WERI-Rb-1 (cell line): ENCODE measurements around the gene SLC29A3.
A peak's percentile ranks its signal among the peaks of the same experiment; 100 is the strongest.

Experiments used
- DNase-seq: peaks from one replicate; pipeline ENCODE4 v3.0.0-alpha.2; 2020
- H3K27ac ChIP-seq: fragments of 250-450 bp; sonication (Bioruptor Pico); 2 replicates; pipeline ENCODE4 v1.5.1; 2020; ENCODE audit warnings: mild to moderate bottlenecking, moderate library complexity
- H3K27me3 ChIP-seq: fragments of 250-450 bp; sonication (Bioruptor Pico); 2 replicates; pipeline ENCODE4 v1.5.1; 2021; ENCODE audit warnings: mild to moderate bottlenecking, low read depth, moderate library complexity; ENCODE audit not compliant: insufficient read depth, severe bottlenecking
- H3K36me3 ChIP-seq: fragments of 250-450 bp; sonication (Bioruptor Pico); 2 replicates; pipeline ENCODE4 v1.5.1; 2020; ENCODE audit warnings: mild to moderate bottlenecking, moderate library complexity
- H3K4me3 ChIP-seq: 2 replicates; pipeline ENCODE4 v1.5.1; 2011; ENCODE audit warnings: low read depth, mild to moderate bottlenecking, control low read depth, low read length
- H3K9me3 ChIP-seq: fragments of 250-450 bp; sonication (Bioruptor Pico); 2 replicates; pipeline ENCODE4 v1.5.1; 2021; ENCODE audit warnings: mild to moderate bottlenecking, moderate library complexity; ENCODE audit not compliant: severe bottlenecking
- CTCF ChIP-seq: IDR thresholded peaks from 2 replicates; pipeline ENCODE4 v1.5.1; 2011; ENCODE audit warnings: low read depth, mild to moderate bottlenecking, control low read depth, inconsistent platforms, low read length

The SLC29A3 gene

GRCh38 chr10:71396711-71397295, 77.7 kb downstream of the SLC29A3 start, which contains the start of gene CDH23:
Gene CDH23 (plus strand): TSS chr10:71396920. CDS start chr10:71439832, 42,912 bp downstream.
- Histone ChIP-seq H3K27ac (peak within 1 kb of the TSS; percentile 99), H3K4me3 (peak within 1 kb of the TSS; percentile 91), H3K27me3 (no peaks in the 10 kb centered on the region), H3K9me3 (no peaks in the 10 kb centered on the region), H3K36me3 (peaks cover 33% of the 10 kb centered on the region)
- TF ChIP-seq CTCF = no peak
- peak; percentile 83 for DNase-seq

GRCh38 chr10:71397296-71398212, 78.5 kb downstream of the SLC29A3 start:
- no peak for DNase-seq
- Histone ChIP-seq H3K4me3 (peak overlapping the region; percentile 91), H3K27ac (peak overlapping the region; percentile 99), H3K36me3 (peaks cover 40% of the 10 kb centered on the region), H3K9me3 (no peaks in the 10 kb centered on the region), H3K27me3 (no peaks in the 10 kb centered on the region)
- no peak for TF ChIP-seq CTCF

GRCh38 chr10:71398976-71399375, 79.9 kb downstream of the SLC29A3 start:
- H3K27ac ChIP-seq = peak overlapping the region; percentile 9; the same call in 1 of the 2 replicates
- no peaks in the 10 kb centered on the region for H3K9me3 ChIP-seq
- DNase-seq = no peak
- peak overlapping the region; percentile 91 for H3K4me3 ChIP-seq
- TF ChIP-seq CTCF = no peak
- peaks cover 41% of the 10 kb centered on the region for H3K36me3 ChIP-seq
- H3K27me3 ChIP-seq = no peaks in the 10 kb centered on the region

- no peak for DNase-seq
- Histone ChIP-seq H3K9me3 (no peaks in the 10 kb centered on the region), H3K27me3 (no peaks in the 10 kb centered on the region), H3K27ac (no peak overlapping the region), H3K4me3 (no peak overlapping the region), H3K36me3 (peaks cover 45% of the 10 kb centered on the region)
- no peak for TF ChIP-seq CTCF
Measured at GRCh38 chr10:71399946-71400345, 80.9 kb downstream of the SLC29A3 start.

- H3K27me3 ChIP-seq = no peaks in the 10 kb centered on the region
- TF ChIP-seq CTCF = no peak
- no peak overlapping the region for H3K27ac ChIP-seq
- no peaks in the 10 kb centered on the region for H3K9me3 ChIP-seq
- H3K36me3 ChIP-seq = peaks cover 50% of the 10 kb centered on the region
- no peak for DNase-seq
- no peak overlapping the region for H3K4me3 ChIP-seq
Measured at GRCh38 chr10:71401056-71401455, 82.0 kb downstream of the SLC29A3 start.
